ENCODE results near the gene NT5DC3. TPM values are rescaled to one million over a fixed set of nuclear protein-coding genes. Genes with fewer than 3 reads are reported as not detected.

NT5DC3 gene
- total and polyA plus RNA-seq, 2 of the 13 experiments (the other 11 are each of a cell fraction or from before 2014, with no cell fraction given) = 3.2 to 6.6 TPM

DNA sequence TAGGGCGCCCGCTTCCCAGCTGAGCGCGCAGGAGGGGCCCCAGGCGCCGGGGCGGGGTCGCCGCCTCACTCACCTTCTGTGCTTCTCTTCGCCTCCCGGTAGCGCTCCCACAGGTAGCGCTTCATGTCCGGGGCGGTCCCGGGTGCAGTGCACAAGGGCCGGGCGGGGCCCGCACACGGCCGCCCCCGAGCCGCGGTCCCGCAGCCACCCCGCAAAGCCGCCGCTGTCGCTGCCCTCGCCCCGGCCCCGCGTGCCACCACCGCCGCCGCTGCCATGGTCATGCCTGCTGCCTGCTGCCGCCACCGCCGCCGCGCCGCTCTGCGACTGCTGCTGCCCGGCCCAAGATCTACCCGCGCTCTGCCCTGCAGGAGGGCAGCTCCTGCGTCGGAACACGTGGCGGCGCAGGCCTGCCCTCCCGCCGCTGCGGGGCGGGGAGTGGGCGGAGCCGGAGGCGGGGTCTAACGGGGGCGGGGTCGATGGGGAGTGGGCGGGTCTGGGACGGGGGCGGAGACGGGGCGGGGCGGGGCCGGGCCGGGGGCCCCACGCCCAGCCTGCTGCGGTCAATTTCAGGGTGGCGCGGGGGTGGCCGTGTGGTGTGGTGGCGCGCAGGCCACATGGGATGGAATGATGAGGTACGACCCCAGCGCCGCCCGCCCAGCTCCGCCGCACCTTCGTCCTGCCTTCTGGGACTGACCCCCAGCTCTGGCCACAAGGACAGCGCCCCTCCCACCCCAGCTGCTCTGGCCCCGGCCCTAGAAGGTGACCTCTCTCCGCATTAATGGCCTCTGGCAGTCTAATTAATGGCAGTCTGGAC, at the start of gene NT5DC3 (continued):
- TF ChIP-seq ATF1 (CRISPR knock-in tag; IDR thresholded peaks at IDR 0.05) (no peak), AGO1 (IDR thresholded peaks at IDR 0.05; ENCODE audit: low read depth, low read length, poor library complexity, severe bottlenecking) (no peak), RFXAP (CRISPR knock-in tag; IDR thresholded peaks at IDR 0.05; ENCODE audit: borderline replicate concordance) (peak; percentile 8; the same call in 1 of the 2 replicates), SRF (IDR thresholded peaks at IDR 0.05; ENCODE audit: low read depth, low read length) (no peak), ZNF44 (CRISPR knock-in tag; IDR thresholded peaks at IDR 0.05) (0 out of 2 replicates have a peak, but pooled peaks have one; percentile 9), ZNF143 (CRISPR knock-in tag; IDR thresholded peaks at IDR 0.05) (no peak), ZNF234 (CRISPR knock-in tag; conservative IDR thresholded peaks at IDR 0.05) (0 out of 2 replicates have a peak, but pooled peaks have one; percentile 63), HDAC1 (CRISPR knock-in tag; IDR thresholded peaks at IDR 0.05) (peak; percentile 83), BHLHE40 (IDR thresholded peaks at IDR 0.05; ENCODE audit: low read length) (0 out of 2 replicates have a peak, but pooled peaks have one; percentile 11), HNRNPL (IDR thresholded peaks at IDR 0.05; ENCODE audit: low read depth, low read length) (0 out of 2 replicates have a peak, but pooled peaks have one; percentile 48), ZNF33B (CRISPR knock-in tag; IDR thresholded peaks at IDR 0.05) (no peak), ZNF558 (CRISPR knock-in tag; IDR thresholded peaks at IDR 0.05; ENCODE audit: borderline replicate concordance) (peak; percentile 77; the same call in 1 of the 2 replicates), SP5 (CRISPR knock-in tag; IDR thresholded peaks at IDR 0.05; ENCODE audit: borderline replicate concordance, low read depth) (peak; percentile 64; the same call in 1 of the 2 replicates), ZSCAN31 (CRISPR knock-in tag; IDR thresholded peaks at IDR 0.05; ENCODE audit: low read depth) (peak; percentile 22; the same call in 1 of the 2 replicates), NRL (CRISPR knock-in tag; IDR thresholded peaks at IDR 0.05; ENCODE audit: borderline replicate concordance) (no peak), NFIB (CRISPR knock-in tag; IDR thresholded peaks at IDR 0.05; ENCODE audit: borderline replicate concordance) (no peak), ATF7-NPFF (CRISPR knock-in tag; IDR thresholded peaks at IDR 0.05; ENCODE audit: low read depth) (peak; percentile 77)
- TF ChIP-seq, protein P1, sequence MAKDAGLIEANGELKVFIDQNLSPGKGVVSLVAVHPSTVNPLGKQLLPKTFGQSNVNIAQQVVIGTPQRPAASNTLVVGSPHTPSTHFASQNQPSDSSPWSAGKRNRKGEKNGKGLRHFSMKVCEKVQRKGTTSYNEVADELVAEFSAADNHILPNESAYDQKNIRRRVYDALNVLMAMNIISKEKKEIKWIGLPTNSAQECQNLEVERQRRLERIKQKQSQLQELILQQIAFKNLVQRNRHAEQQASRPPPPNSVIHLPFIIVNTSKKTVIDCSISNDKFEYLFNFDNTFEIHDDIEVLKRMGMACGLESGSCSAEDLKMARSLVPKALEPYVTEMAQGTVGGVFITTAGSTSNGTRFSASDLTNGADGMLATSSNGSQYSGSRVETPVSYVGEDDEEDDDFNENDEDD (CRISPR knock-in tag; IDR thresholded peaks at IDR 0.05; ENCODE audit: borderline replicate concordance) = peak; percentile 93
- TF ChIP-seq, protein P2, sequence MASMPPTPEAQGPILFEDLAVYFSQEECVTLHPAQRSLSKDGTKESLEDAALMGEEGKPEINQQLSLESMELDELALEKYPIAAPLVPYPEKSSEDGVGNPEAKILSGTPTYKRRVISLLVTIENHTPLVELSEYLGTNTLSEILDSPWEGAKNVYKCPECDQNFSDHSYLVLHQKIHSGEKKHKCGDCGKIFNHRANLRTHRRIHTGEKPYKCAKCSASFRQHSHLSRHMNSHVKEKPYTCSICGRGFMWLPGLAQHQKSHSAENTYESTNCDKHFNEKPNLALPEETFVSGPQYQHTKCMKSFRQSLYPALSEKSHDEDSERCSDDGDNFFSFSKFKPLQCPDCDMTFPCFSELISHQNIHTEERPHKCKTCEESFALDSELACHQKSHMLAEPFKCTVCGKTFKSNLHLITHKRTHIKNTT (CRISPR knock-in tag; IDR thresholded peaks at IDR 0.05) = no peak
- TF ChIP-seq, protein P3, sequence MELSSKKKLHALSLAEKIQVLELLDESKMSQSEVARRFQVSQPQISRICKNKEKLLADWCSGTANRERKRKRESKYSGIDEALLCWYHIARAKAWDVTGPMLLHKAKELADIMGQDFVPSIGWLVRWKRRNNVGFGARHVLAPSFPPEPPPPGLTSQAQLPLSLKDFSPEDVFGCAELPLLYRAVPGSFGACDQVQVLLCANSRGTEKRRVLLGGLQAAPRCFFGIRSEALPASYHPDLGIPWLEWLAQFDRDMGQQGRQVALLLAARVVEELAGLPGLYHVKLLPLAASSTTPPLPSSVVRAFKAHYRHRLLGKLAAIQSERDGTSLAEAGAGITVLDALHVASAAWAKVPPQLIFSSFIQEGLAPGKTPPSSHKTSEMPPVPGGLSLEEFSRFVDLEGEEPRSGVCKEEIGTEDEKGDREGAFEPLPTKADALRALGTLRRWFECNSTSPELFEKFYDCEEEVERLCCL (CRISPR knock-in tag; IDR thresholded peaks at IDR 0.05; ENCODE audit: borderline replicate concordance) = no peak
- TF ChIP-seq, protein P4, sequence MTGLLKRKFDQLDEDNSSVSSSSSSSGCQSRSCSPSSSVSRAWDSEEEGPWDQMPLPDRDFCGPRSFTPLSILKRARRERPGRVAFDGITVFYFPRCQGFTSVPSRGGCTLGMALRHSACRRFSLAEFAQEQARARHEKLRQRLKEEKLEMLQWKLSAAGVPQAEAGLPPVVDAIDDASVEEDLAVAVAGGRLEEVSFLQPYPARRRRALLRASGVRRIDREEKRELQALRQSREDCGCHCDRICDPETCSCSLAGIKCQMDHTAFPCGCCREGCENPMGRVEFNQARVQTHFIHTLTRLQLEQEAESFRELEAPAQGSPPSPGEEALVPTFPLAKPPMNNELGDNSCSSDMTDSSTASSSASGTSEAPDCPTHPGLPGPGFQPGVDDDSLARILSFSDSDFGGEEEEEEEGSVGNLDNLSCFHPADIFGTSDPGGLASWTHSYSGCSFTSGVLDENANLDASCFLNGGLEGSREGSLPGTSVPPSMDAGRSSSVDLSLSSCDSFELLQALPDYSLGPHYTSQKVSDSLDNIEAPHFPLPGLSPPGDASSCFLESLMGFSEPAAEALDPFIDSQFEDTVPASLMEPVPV (CRISPR knock-in tag; IDR thresholded peaks at IDR 0.05) = peak; percentile 50; the same call in 1 of the 2 replicates
- TF ChIP-seq, protein P5, sequence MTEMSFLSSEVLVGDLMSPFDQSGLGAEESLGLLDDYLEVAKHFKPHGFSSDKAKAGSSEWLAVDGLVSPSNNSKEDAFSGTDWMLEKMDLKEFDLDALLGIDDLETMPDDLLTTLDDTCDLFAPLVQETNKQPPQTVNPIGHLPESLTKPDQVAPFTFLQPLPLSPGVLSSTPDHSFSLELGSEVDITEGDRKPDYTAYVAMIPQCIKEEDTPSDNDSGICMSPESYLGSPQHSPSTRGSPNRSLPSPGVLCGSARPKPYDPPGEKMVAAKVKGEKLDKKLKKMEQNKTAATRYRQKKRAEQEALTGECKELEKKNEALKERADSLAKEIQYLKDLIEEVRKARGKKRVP (CRISPR knock-in tag; IDR thresholded peaks at IDR 0.05) = 0 out of 4 replicates have a peak, but pooled peaks of 1 of the 2 experiments have one; percentile 8

Measured in HepG2 (cell line).